Chondrocyte (in vitro differentiated cells): ENCODE results near the gene MIB1. TPM values are rescaled to one million over a fixed set of nuclear protein-coding genes. Genes with fewer than 3 reads are reported as not detected.

Experiments used
- DNase-seq: peaks from one replicate; pipeline ENCODE4 v3.0.0; 2021; ENCODE audit warnings: mixed read lengths, low spot score
- H3K27ac Mint-ChIP-seq: one replicate; pipeline ENCODE4 v1.8.0; 2021; ENCODE audit warnings: mild to moderate bottlenecking, moderate library complexity, mixed read lengths; ENCODE audit not compliant: unreplicated experiment
- H3K27me3 Mint-ChIP-seq: 2 replicates; pipeline ENCODE4 v1.8.0; 2021; ENCODE audit warnings: low read depth, mixed read lengths
- H3K36me3 Mint-ChIP-seq: 2 replicates; pipeline ENCODE4 v1.8.0; 2021; ENCODE audit warnings: low read depth, mixed read lengths
- H3K4me1 Mint-ChIP-seq: 2 replicates; pipeline ENCODE4 v1.8.0; 2021; ENCODE audit warnings: low read depth, mild to moderate bottlenecking, mixed read lengths
- H3K4me3 Mint-ChIP-seq: one replicate; pipeline ENCODE4 v1.8.0; 2021; ENCODE audit warnings: mild to moderate bottlenecking, moderate library complexity, mixed read lengths; ENCODE audit not compliant: unreplicated experiment
- H3K9me3 Mint-ChIP-seq: 2 replicates; pipeline ENCODE4 v1.8.0; 2021; ENCODE audit warnings: low read depth, mixed read lengths
- total RNA-seq: library from RNA; stranded (reverse); gene quantifications from 3 replicates; pipeline ENCODE4 v1.2.1, GENCODE V29; 2021
- TF ChIP-seq, protein P1 (sequence below): fragments of 200-600 bp; sonication (generic); IDR thresholded peaks from 2 replicates; pipeline ENCODE4 v1.5.0; 2021; ENCODE audit warnings: antibody characterized with exemption, mild to moderate bottlenecking, moderate library complexity

Gene MIB1
- total RNA-seq, 1 donor from 2014 or later: 68.0 TPM

DNA sequence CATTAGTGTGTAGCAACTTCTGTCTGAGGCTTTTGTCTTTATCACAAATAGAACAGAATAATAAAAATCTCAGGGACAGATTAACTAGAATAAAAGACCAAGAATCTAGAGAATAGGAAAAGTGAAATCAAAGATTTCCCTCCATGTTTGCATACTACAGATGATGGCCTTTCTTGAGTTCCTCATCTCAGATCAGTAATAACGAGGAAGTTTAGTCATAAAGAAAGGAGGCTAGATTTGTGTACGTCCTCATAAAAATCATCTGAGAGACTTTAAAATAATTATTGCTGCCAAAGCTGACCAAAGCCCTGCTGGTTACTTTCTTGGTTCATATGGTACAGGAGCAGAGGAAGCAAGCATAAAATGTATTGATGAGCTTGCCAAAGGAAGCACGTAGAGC lies 117.3 kb downstream of the MIB1 start:
- H3K4me3 Mint-ChIP-seq: no peak overlapping the region
- H3K4me1 Mint-ChIP-seq: peaks cover 7% of the 10 kb centered on the region
- no peaks in the 10 kb centered on the region for H3K27me3 Mint-ChIP-seq
- H3K27ac Mint-ChIP-seq: no peak overlapping the region
- H3K9me3 Mint-ChIP-seq: no peaks in the 10 kb centered on the region
- DNase-seq: no peak
- TF ChIP-seq, protein P1, sequence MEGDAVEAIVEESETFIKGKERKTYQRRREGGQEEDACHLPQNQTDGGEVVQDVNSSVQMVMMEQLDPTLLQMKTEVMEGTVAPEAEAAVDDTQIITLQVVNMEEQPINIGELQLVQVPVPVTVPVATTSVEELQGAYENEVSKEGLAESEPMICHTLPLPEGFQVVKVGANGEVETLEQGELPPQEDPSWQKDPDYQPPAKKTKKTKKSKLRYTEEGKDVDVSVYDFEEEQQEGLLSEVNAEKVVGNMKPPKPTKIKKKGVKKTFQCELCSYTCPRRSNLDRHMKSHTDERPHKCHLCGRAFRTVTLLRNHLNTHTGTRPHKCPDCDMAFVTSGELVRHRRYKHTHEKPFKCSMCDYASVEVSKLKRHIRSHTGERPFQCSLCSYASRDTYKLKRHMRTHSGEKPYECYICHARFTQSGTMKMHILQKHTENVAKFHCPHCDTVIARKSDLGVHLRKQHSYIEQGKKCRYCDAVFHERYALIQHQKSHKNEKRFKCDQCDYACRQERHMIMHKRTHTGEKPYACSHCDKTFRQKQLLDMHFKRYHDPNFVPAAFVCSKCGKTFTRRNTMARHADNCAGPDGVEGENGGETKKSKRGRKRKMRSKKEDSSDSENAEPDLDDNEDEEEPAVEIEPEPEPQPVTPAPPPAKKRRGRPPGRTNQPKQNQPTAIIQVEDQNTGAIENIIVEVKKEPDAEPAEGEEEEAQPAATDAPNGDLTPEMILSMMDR: no peak
- peaks cover 23% of the 10 kb centered on the region for H3K36me3 Mint-ChIP-seq

DNA sequence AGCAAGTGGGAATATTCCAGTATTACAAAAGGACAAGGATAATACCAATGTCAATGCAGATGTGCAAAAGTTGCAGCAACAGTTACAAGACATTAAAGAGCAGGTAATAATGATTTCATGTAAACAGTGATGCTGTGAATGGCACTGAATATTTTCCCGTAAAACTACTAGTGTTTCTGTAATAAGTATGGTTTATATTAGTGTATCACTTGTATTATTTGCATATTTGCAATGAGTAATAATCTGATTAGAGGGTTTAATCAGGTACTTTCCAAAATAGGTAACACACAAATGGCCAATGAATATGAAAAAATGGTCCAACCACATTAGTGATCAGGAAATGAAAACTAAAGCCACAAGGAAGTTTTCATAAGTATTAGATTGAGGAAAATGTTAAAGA lies 118.0 kb downstream of the MIB1 start:
- H3K27me3 Mint-ChIP-seq: no peaks in the 10 kb centered on the region
- no peak overlapping the region for H3K27ac Mint-ChIP-seq
- H3K4me1 Mint-ChIP-seq: no peaks in the 10 kb centered on the region
- no peak for DNase-seq
- no peaks in the 10 kb centered on the region for H3K9me3 Mint-ChIP-seq
- no peak overlapping the region for H3K4me3 Mint-ChIP-seq
- TF ChIP-seq, protein P1: no peak
- peaks cover 29% of the 10 kb centered on the region for H3K36me3 Mint-ChIP-seq

DNA sequence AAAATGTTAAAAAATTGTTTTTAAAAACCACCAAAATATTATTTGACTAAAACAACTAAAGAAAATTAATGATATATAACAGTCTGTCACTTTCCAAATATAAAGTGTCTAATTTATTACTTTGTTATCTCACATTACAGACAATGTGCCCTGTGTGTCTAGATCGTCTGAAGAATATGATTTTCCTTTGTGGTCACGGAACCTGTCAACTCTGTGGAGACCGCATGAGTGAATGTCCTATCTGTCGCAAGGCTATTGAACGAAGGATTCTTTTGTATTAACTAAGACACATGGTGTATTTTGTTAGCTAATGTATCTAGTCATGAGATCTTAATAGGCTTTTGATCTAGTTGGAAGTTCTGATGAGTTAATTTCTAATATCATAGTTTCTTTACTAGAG lies 123.8 kb downstream of the MIB1 start:
- Mint-ChIP-seq H3K4me3 (no peak overlapping the region), H3K9me3 (no peaks in the 10 kb centered on the region), H3K4me1 (no peaks in the 10 kb centered on the region), H3K36me3 (peaks cover 24% of the 10 kb centered on the region), H3K27me3 (no peaks in the 10 kb centered on the region), H3K27ac (no peak overlapping the region)
- no peak for DNase-seq
- TF ChIP-seq, protein P1: no peak

DNA sequence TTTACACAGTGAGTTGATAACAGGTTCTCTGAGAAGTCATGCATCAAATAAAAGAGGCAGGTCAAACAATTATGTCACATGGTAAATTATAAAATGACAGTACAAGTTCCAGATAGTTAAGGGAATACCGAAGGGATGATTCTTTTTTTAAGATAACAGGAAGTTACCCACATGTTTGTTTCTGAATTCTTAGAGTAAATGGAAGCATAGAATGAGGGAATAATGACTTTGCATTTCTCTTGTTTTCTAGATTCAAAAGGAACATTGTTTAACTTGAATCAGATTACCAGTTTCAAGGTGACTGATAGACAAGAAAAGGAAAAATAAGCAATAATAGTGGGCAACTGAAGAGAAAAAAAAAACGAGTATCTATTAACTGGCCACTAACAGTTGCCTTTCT lies 124.5 kb downstream of the MIB1 start:
- peaks cover 22% of the 10 kb centered on the region for H3K36me3 Mint-ChIP-seq
- no peak overlapping the region for H3K4me3 Mint-ChIP-seq
- H3K27me3 Mint-ChIP-seq: no peaks in the 10 kb centered on the region
- no peaks in the 10 kb centered on the region for H3K4me1 Mint-ChIP-seq
- TF ChIP-seq, protein P1: no peak
- no peak overlapping the region for H3K27ac Mint-ChIP-seq
- no peaks in the 10 kb centered on the region for H3K9me3 Mint-ChIP-seq
- DNase-seq: no peak

DNA sequence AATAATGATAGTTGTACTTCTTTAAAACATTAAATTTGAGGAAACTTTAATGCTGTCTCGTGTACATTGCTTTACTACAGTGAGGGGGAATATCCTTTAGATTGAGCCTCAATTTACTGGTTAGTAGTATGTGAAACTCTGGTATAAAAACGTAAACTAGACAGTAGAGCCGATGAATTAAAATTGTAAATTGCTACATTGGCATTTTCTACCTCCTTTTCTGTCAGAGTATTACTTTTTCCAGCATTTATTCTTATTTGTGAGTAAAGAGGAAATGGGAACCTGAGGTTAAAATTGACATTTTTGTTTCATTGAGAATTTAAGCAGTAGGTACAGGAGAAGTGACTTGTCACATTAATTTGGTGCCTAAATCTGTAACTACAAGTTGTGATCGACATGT lies 128.2 kb downstream of the MIB1 start:
- H3K27ac Mint-ChIP-seq: no peak overlapping the region
- peaks cover 19% of the 10 kb centered on the region for H3K36me3 Mint-ChIP-seq
- H3K27me3 Mint-ChIP-seq: no peaks in the 10 kb centered on the region
- TF ChIP-seq, protein P1: no peak
- no peak overlapping the region for H3K4me3 Mint-ChIP-seq
- H3K9me3 Mint-ChIP-seq: peaks cover 4% of the 10 kb centered on the region
- H3K4me1 Mint-ChIP-seq: no peaks in the 10 kb centered on the region
- DNase-seq: no peak
